KOPT-K1 (cell line): ENCODE measurements around the gene KCNQ1.

Source experiments
- H3K27ac ChIP-seq: fragments of 200-600 bp; sonication (generic); 2 replicates; pipeline ENCODE4 v1.5.1; 2016; ENCODE audit warnings: antibody characterized with exemption, mild to moderate bottlenecking, low read depth, low read length; ENCODE audit not compliant: poor library complexity, severe bottlenecking
- H3K36me3 ChIP-seq: fragments of 200-600 bp; sonication (generic); 2 replicates; pipeline ENCODE4 v1.5.1; 2017; ENCODE audit warnings: antibody characterized with exemption, mild to moderate bottlenecking, low read length, moderate library complexity; ENCODE audit not compliant: insufficient read depth
- H3K9me3 ChIP-seq: fragments of 200-600 bp; sonication (generic); 2 replicates; pipeline ENCODE4 v1.5.1; 2017; ENCODE audit warnings: antibody characterized with exemption, low read length, mild to moderate bottlenecking; ENCODE audit not compliant: insufficient read depth, poor library complexity, severe bottlenecking

KCNQ1 gene

DNA sequence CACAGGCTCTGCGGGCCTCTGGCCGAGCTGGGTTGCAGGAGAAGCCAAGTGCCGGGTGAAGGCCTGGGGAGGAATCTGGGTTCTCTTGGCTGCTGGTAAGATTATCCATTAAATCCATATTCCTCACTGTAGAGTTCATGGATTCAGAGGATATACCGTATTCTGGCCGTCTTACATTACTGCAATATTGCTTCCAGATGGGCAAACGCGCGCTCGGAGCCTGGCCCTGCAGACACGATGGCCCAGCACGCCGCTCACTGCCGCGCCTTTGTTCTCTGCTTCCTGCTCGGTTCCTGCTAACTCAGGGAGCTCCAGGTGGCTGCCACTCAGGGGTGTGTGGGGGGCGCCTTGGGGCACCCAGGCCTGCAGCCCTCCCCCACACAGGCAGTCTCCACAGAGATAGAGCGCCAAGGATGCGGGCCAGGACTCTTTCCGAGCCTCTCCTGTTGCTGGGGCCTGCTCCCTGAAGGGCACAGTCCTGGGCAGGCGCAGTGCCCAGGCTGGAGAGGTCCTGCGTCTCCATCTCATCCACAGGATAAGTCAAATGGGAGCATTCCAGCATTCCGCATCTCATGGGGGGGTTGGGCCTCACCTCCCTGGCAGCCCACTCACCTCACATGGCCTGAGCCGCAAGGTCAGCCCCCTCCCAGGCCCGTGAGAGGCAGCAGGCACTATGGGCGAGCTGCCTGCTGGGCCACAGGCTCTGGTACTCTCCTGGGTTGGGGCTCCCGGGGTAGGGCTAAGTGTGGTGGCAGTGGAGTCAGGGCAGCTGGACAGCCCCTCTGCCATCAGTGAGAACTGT is 269.1 kb downstream of the KCNQ1 start:
- H3K9me3 ChIP-seq, result peaks cover 30% of the 10 kb centered on the region
- H3K27ac ChIP-seq, result no peak overlapping the region
- H3K36me3 ChIP-seq, result no peaks in the 10 kb centered on the region

DNA sequence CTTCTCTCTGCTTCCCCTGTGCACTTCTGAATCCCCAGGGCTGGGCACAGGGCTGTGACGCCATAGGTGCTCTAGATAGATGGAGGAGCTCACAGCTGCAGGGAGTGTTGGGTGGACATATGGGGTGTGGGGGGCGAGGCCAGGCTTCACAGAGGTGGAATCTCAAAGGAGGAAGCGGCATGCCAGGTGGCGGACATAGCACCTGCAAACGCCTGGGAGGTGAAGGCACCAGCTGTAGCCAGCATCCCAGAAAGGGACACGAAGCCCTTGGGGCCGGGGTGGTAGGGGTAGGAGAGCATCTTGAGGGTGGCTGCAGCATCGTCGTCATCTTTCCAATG is 269.6 kb downstream of the KCNQ1 start:
- no peaks in the 10 kb centered on the region for H3K36me3 ChIP-seq
- H3K9me3 ChIP-seq, result peaks cover 30% of the 10 kb centered on the region
- no peak overlapping the region for H3K27ac ChIP-seq

DNA sequence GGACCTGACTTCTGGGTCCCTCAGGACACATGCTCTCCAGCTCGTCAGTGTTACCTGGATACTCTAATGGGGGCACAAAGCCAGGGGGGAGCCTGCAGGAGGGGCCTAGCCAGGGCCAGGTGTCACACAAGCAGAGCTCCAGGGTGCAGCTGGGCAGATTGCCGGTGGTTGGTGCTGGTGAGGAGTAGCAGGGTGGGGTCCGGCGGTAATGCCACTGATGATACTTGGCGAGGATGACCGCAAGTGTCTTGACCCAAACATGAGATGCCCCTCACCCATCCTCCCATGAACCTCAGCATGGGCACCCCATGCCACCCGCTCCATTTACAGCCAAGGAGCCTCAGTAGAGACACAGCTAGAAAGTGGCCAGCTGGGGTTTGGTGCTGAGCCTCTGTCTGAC is 270.1 kb downstream of the KCNQ1 start:
- H3K27ac ChIP-seq, result no peak overlapping the region
- H3K36me3 ChIP-seq, result no peaks in the 10 kb centered on the region
- H3K9me3 ChIP-seq, result peaks cover 29% of the 10 kb centered on the region

DNA sequence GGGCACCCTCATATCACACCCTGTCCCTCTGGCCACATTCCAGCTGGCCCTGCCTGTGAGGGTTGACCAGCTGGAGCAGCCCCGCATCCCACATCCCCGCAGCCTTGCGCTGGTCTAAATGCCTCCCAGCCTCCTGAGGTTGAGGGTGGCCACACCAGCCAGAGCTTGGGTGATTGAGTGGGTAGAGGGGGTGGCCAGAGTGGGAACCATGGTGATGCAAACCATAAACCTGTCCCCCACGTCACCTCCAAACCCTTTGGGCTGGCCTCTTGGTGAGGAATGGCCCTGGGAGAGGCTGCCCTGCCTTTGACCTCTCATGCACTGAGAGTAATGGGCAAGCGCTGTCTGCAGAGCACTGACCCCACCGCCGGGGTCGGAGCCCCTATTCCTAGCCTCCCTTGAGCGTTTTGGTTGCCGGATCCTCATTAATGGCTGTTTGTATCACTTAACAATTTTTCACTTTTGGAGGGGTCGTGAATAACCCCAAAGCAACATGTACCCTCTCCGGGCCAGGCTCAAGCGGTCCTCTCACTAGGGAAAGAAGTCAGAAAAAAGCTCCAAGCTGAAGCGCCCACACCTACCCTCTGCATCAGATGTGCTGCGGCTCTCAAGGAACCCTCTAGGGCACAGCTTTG is 271.0 kb downstream of the KCNQ1 start:
- Histone ChIP-seq H3K27ac (no peak overlapping the region), H3K36me3 (no peaks in the 10 kb centered on the region), H3K9me3 (peaks cover 20% of the 10 kb centered on the region)

DNA sequence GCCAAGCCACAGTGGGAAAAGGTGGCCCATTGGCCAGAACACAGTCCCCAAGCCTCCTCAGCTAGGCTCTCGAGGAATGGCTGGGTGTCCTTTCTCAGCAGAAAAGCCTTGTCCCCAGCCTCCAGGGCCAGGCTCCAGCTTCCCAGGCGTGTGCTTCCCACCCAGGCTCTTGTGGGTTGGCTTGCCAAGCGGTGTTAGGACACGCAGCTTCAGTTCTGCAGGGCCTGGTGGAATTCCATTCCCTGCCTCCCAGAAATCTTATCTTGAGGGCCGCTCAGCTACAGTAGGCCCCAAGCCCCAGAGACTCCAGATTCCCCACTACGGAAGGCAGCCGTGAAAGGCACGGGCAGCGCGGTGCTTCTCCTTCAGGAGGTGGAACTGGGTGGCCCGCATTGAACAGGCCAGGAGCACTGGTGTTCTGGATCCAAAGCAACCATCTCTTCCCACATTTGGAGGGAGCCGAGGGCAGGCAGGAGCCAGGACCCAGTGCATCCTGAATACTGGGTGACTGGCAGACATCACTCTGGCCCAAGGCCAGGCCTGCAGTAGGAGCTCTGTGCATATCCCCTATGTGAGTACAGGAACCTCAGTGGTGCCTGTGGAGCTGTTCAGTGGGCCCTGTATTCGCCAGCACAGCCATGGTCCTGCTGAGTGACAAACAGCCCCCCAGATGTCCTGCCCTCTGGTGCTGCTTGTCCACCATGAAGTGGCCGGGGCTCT is 271.7 kb downstream of the KCNQ1 start:
- Histone ChIP-seq H3K9me3 (peaks cover 13% of the 10 kb centered on the region), H3K36me3 (no peaks in the 10 kb centered on the region), H3K27ac (no peak overlapping the region)

DNA sequence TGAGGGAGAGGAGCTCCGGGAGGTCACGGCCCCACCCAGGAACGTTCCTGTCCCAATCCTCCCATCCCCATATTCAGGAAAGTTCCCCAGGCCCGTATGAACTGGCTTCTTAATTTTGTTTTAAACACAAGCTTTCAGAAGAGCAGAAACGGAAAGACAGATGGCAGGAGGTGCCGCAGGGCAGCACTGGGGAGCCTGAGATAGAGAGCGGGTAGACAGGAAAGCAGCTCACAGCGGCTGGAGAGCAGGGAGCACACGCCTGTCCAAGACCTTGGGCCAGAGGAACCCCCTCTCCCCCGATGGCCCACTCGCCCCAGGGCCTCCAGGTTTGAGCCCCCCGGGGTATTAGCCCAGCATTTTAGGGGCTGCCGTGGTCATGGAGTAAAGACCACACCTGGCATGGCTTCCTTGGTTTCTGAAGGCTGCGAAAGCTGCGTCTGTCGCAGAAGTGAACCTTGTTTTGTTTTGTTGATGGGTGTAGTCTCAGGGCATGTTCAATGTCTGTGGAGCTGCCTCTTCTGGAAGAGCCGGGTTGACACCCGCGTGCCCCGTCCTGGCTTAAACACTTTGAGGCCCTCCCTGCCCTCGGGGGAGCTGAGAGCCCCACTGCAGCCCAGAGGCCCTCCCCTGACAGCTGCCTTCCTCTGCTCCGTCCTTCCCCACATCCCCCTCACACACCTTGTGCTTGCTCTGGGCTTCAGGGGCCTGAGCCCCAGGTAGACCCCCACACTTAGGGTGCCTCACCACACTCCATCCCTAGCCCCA is 272.9 kb downstream of the KCNQ1 start:
- Histone ChIP-seq H3K9me3 (peaks cover 2% of the 10 kb centered on the region), H3K36me3 (no peaks in the 10 kb centered on the region), H3K27ac (no peak overlapping the region)

DNA sequence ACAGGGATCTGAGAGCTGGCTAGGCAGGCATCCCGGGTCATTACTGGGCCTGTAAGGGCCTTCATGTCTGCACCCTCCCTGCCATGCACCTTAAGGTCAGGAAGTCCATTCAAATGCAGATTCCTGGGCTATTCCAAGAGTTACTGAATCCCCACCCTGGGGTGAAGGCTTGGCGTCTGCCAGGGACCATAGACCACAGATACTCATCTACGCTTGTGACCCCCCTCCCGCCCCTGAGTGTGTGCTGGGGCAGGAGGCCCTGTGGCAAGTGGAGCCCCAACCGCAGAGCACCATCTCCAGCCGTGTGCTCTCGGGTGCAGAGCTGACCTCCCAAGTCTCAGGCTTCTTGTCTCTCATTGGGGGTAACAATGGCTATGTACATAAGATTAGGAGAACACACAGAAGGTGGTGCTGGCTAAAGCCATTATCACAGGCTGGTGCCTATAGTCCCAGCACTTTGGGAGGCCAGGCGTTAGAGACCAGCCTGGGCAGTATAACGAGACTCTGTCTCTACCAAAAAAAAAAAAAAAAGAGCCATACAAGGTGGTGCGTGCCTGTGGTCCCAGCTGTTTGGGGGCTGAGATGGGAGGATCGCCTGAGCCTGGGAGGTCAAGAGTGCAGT is 274.1 kb downstream of the KCNQ1 start:
- Histone ChIP-seq H3K27ac (no peak overlapping the region), H3K36me3 (no peaks in the 10 kb centered on the region), H3K9me3 (no peaks in the 10 kb centered on the region)

DNA sequence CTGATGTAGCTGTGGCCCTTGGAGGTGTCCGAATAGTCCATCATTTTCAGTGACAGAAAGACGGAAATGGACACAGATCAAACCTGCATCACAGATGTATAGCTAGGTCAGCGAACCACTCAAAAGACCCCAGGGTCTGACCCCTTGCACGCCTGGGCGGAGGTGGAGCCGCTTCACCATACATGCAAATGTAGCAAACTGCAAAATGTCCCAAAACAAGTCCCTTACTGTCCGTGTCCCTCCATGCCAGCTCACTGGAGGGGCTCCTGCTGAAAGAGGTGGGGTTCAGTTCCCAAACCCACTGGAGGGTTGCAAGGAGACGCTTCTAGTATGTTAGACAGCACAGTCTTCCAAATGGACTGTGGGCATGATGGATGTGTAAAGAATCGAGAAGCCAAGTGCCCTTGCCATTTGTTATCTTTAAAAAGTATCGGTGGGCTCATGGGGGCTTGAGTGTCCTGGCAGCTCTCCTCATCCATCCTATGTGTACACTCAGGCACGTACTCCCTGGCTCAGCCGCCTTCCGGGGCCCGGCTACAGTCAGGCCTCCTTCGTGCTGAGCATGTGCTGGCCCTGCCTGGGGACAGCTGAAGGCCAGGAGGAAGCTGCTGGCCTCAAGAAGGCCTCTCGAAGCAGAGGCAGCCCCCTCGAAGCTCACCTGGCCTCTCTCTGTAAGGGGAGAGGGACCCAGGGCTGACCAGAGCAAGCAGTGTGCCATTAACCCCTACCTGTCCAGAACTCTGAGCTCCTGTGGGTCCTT is 275.2 kb downstream of the KCNQ1 start:
- Histone ChIP-seq H3K9me3 (no peaks in the 10 kb centered on the region), H3K36me3 (no peaks in the 10 kb centered on the region), H3K27ac (no peak overlapping the region)

DNA sequence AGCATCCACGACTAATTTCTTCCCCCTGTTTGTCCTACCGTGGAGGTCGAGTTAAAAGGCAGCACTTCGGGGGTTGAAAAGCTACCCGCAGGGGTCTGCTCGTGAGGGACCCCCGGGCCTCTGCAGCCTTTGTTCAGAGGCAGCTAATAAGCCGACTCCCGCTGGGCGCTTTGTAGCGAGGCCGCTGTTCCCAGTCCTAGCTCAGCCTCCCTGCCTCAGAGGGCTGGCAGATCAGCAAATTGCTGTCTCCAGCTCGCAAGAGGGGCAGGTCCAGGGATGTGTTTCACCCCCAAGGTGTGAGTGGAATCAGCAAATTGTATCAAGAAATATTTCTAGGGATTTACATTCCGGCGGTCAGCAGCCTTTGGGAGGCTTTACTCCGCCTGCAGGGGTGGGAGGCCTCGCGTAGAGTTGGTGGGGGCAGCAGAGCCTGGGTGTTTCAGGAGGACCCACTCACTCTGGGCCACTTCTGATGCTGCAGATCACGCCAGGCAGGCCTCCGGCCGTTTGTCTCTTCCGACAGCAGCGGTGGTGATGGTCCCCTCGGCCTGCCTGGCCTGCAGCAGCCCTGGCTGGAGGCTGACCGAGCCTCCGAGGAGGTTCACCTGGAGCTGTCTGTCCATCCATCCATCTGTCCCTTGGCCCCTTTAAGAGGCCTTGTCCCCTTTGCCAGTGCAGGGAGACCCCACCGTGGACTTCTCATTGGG is 276.6 kb downstream of the KCNQ1 start:
- no peak overlapping the region for H3K27ac ChIP-seq

DNA sequence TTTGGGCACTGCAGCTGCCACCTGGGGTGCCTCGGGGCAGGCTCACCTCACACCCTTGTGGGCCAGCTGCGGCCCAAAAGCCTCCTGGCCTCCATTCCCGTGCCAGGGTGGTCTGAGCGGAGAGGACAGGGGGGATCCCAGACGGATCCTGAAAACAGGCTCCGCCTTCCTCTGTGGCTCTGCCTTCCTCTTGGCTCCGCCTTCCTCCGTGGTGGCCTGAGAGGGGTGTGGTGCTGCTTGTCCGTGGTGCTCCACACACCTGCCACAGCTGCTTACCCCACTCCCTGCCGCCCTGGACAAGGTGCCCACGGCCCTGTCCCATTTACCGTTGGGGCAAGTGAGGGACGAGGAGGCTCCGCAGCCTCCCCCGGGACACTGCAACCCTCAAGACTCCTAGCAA is 278.1 kb downstream of the KCNQ1 start:
- no peaks in the 10 kb centered on the region for H3K9me3 ChIP-seq
- H3K36me3 ChIP-seq, result no peaks in the 10 kb centered on the region
- H3K27ac ChIP-seq, result no peak overlapping the region

More for the DNA sequence above, 276.6 kb downstream of the KCNQ1 start:
- no peaks in the 10 kb centered on the region for H3K9me3 ChIP-seq
- H3K36me3 ChIP-seq, result no peaks in the 10 kb centered on the region

DNA sequence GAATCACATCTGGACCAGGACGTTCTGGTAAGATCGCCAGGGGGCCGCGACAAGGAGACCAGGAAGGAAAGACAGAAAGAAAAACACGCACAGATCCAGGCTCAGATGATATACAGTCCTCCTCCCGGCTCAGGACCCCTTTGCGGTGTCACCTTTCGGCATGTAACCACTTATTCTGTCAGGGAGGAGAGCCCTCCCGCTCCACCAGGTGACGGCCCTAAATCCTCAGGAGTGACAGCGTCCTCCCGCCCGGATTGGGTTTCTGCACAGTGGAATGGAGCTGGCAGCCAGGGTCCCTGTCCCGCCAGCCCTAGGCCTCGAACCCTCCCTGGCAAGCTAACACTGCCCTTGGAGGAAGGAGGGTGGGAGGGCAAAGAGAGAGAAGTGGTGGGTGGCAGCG is 279.3 kb downstream of the KCNQ1 start:
- H3K36me3 ChIP-seq, result no peaks in the 10 kb centered on the region
- H3K9me3 ChIP-seq, result no peaks in the 10 kb centered on the region
- H3K27ac ChIP-seq, result no peak overlapping the region

DNA sequence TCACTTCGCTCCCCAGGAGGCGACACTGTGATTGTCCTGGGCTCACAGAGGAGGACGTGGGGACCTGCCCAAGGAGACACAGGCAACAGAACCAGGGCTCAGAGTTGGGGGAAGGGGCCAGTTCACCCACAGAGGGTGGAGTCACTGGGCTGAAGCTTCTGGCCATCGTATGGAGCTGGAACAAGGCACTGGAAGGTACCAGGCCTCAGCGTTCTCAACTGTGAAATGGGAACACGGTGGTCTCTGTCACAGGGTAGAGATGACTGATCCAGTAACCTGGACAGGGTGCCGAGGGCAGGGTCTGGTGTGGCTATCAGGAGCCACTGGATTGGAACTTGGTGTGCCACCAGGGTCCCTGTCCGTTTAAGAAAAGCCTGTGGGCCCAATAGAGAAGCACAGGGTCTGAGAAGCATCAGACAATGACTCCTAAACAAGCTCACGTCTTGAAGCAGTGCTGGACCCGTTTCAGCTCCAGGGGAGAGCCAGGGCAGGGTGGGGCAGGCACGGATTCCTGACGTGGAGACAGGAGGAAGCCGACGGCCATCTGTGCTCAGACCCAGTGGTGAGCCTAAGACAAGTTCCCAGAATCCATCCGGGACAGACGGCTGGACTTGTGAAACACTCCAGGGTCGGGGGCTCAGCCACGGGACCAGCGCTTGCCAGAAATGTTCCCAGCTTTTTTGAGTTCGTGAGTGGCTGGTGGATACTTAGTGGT is 280.0 kb downstream of the KCNQ1 start:
- Histone ChIP-seq H3K27ac (no peak overlapping the region), H3K36me3 (no peaks in the 10 kb centered on the region), H3K9me3 (no peaks in the 10 kb centered on the region)
